HEK293 (cell line): Measurements from ENCODE around the gene CELSR1.

Experiments
- CTCF ChIA-PET: fragments of 350-600 bp; formaldehyde crosslinking; extraction: SDS; loops from one replicate; lab custom pipeline; 2021; ENCODE audit warnings: antibody characterized with exemption; lab: Yijun Ruan, JAX
- POLR2A ChIA-PET: fragments of 300-600 bp; formaldehyde crosslinking; extraction: SDS; loops from one replicate; lab custom pipeline; 2020; ENCODE audit warnings: antibody characterized with exemption, inconsistent platforms; lab: Yijun Ruan, JAX
- H3K27ac ChIP-seq: fragments of 200-500 bp; sonication (Bioruptor generic); 2 replicates; pipeline ENCODE4 v1.5.1; 2014; ENCODE audit warnings: low read depth, low read length, control low read depth, inconsistent platforms; ENCODE audit errors: extremely low read depth
- H3K36me3 ChIP-seq, 2 experiments: fragments of 200-500 bp in 1 of 2; sonication (Bioruptor generic) in 1 of 2; 1 replicate in 1 of 2; 2 replicates in 1 of 2; pipeline ENCODE4 v1.5.1; 2014 to 2017; ENCODE audit warnings: inconsistent platforms in 2 of 2, low read length in 2 of 2; ENCODE audit not compliant: control insufficient read depth in 2 of 2, insufficient read depth in 1 of 2
- H3K4me1 ChIP-seq: fragments of 200-500 bp; sonication (Bioruptor generic); 2 replicates; pipeline ENCODE4 v1.5.1; 2014; ENCODE audit warnings: mild to moderate bottlenecking, low read length, inconsistent platforms; ENCODE audit not compliant: control insufficient read depth, insufficient read depth
- H3K4me3 ChIP-seq: 2 replicates; pipeline ENCODE4 v1.5.1; 2011; ENCODE audit warnings: low read depth, mild to moderate bottlenecking, control low read depth, low read length, moderate library complexity
- H3K9me3 ChIP-seq: fragments of 200-500 bp; sonication (Bioruptor generic); 2 replicates; pipeline ENCODE4 v1.5.1; 2014; ENCODE audit warnings: low read depth, low read length, inconsistent platforms; ENCODE audit not compliant: control insufficient read depth, insufficient read depth
- FEZF1 ChIP-seq: fragments of 450-650 bp; formaldehyde crosslinking; IDR thresholded peaks from 2 replicates; pipeline ENCODE4 v1.5.1; 2016; ENCODE audit warnings: missing biosample characterization, missing genetic modification characterization
- IKZF3 ChIP-seq: fragments of 450-650 bp; IDR thresholded peaks from 2 replicates; pipeline ENCODE4 v1.5.0; 2018; ENCODE audit warnings: missing biosample characterization, mild to moderate bottlenecking, missing genetic modification characterization, moderate library complexity
- KLF16 ChIP-seq: fragments of 450-650 bp; formaldehyde crosslinking; IDR thresholded peaks from 2 replicates; pipeline ENCODE4 v1.5.1; 2017; ENCODE audit warnings: missing biosample characterization, missing genetic modification characterization
- OVOL3 ChIP-seq: fragments of 450-650 bp; formaldehyde crosslinking; IDR thresholded peaks from 2 replicates; pipeline ENCODE4 v1.5.1; 2016; ENCODE audit warnings: missing biosample characterization, missing genetic modification characterization
- REPIN1 ChIP-seq: fragments of 450-650 bp; formaldehyde crosslinking; IDR thresholded peaks from 2 replicates; pipeline ENCODE4 v1.5.1; 2017; ENCODE audit warnings: missing biosample characterization, missing genetic modification characterization, low read depth
- SP7 ChIP-seq: fragments of 450-650 bp; formaldehyde crosslinking; IDR thresholded peaks from 2 replicates; pipeline ENCODE4 v1.5.1; 2016; ENCODE audit warnings: missing biosample characterization, missing genetic modification characterization
- ZBTB17 ChIP-seq: fragments of 450-650 bp; formaldehyde crosslinking; IDR thresholded peaks from 2 replicates; pipeline ENCODE4 v1.5.1; 2016; ENCODE audit warnings: missing biosample characterization, missing genetic modification characterization
- ZBTB7A ChIP-seq: fragments of 450-650 bp; formaldehyde crosslinking; IDR thresholded peaks from 2 replicates; pipeline ENCODE4 v1.5.1; 2016; ENCODE audit warnings: low read depth, missing biosample characterization, missing genetic modification characterization
- ZBTB8A ChIP-seq: fragments of 450-650 bp; formaldehyde crosslinking; IDR thresholded peaks from 2 replicates; pipeline ENCODE4 v1.5.1; 2016; ENCODE audit warnings: missing biosample characterization, missing genetic modification characterization
- ZFHX2 ChIP-seq: fragments of 450-650 bp; formaldehyde crosslinking; conservative IDR thresholded peaks from 2 replicates; pipeline ENCODE4 v1.5.1; 2016; ENCODE audit warnings: missing biosample characterization, missing genetic modification characterization
- ZFP37 ChIP-seq: fragments of 450-650 bp; formaldehyde crosslinking; IDR thresholded peaks from 2 replicates; pipeline ENCODE4 v1.5.1; 2016; ENCODE audit warnings: missing biosample characterization, missing genetic modification characterization
- ZNF140 ChIP-seq: fragments of 450-650 bp; formaldehyde crosslinking; IDR thresholded peaks from 2 replicates; pipeline ENCODE4 v1.5.1; 2016; ENCODE audit warnings: missing biosample characterization, missing genetic modification characterization
- ZNF146 ChIP-seq: fragments of 450-650 bp; formaldehyde crosslinking; IDR thresholded peaks from 2 replicates; pipeline ENCODE4 v1.5.1; 2016; ENCODE audit warnings: missing biosample characterization, missing genetic modification characterization
- ZNF280D ChIP-seq: fragments of 450-650 bp; formaldehyde crosslinking; IDR thresholded peaks from 2 replicates; pipeline ENCODE4 v1.5.1; 2016; ENCODE audit warnings: missing biosample characterization, missing genetic modification characterization
- ZNF292 ChIP-seq: fragments of 450-650 bp; formaldehyde crosslinking; IDR thresholded peaks from 2 replicates; pipeline ENCODE4 v1.5.1; 2016; ENCODE audit warnings: low read depth, missing biosample characterization, missing genetic modification characterization, borderline replicate concordance
- ZNF449 ChIP-seq: fragments of 450-650 bp; formaldehyde crosslinking; IDR thresholded peaks from 2 replicates; pipeline ENCODE4 v1.5.1; 2017; ENCODE audit warnings: missing biosample characterization, mild to moderate bottlenecking, missing genetic modification characterization, moderate library complexity
- ZNF501 ChIP-seq: fragments of 450-650 bp; formaldehyde crosslinking; IDR thresholded peaks from 2 replicates; pipeline ENCODE4 v1.5.1; 2016; ENCODE audit warnings: missing biosample characterization, missing genetic modification characterization
- ZNF529 ChIP-seq: fragments of 450-650 bp; formaldehyde crosslinking; IDR thresholded peaks from 2 replicates; pipeline ENCODE4 v1.5.1; 2017; ENCODE audit warnings: missing genetic modification characterization, missing biosample characterization; ENCODE audit not compliant: insufficient replicate concordance
- ZNF585B ChIP-seq: fragments of 450-650 bp; formaldehyde crosslinking; IDR thresholded peaks from 2 replicates; pipeline ENCODE4 v1.5.1; 2016; ENCODE audit warnings: missing biosample characterization, missing genetic modification characterization
- ZNF600 ChIP-seq: fragments of 450-650 bp; formaldehyde crosslinking; IDR thresholded peaks from 2 replicates; pipeline ENCODE4 v1.5.1; 2016; ENCODE audit warnings: missing biosample characterization, missing genetic modification characterization
- ZNF654 ChIP-seq: fragments of 450-650 bp; formaldehyde crosslinking; IDR thresholded peaks from 2 replicates; pipeline ENCODE4 v1.5.1; 2016; ENCODE audit warnings: low read depth, missing biosample characterization, missing genetic modification characterization
- ZXDB ChIP-seq: fragments of 450-650 bp; formaldehyde crosslinking; IDR thresholded peaks from 2 replicates; pipeline ENCODE4 v1.5.1; 2016; ENCODE audit warnings: missing biosample characterization, missing genetic modification characterization
- TF ChIP-seq, protein P1 (sequence below): fragments of 450-650 bp; formaldehyde crosslinking; IDR thresholded peaks from 2 replicates; pipeline ENCODE4 v1.5.0; 2017; ENCODE audit warnings: missing biosample characterization, missing genetic modification characterization, borderline replicate concordance
- TF ChIP-seq, protein P2 (sequence below): fragments of 450-650 bp; formaldehyde crosslinking; IDR thresholded peaks from 2 replicates; pipeline ENCODE4 v1.5.1; 2016; ENCODE audit warnings: missing biosample characterization, missing genetic modification characterization

CELSR1 gene

GRCh38 chr22:46424496-46424895 lies 112.9 kb downstream of the CELSR1 start:
- H3K4me1 ChIP-seq: no peaks in the 10 kb centered on the region
- H3K4me3 ChIP-seq: no peak overlapping the region
- CTCF ChIA-PET: no interaction called here
- H3K27ac ChIP-seq: no peak overlapping the region
- H3K9me3 ChIP-seq: no peaks in the 10 kb centered on the region
- POLR2A ChIA-PET: no interaction called here
- TF ChIP-seq OVOL3 (tag by site-specific recombination) (no peak), ZFP37 (no peak), ZNF501 (no peak), ZFHX2 (tag by site-specific recombination) (no peak), ZBTB7A (tag by site-specific recombination) (no peak), REPIN1 (tag by site-specific recombination) (no peak), ZNF585B (tag by site-specific recombination) (no peak), ZBTB8A (tag by site-specific recombination) (no peak), FEZF1 (no peak), ZNF280D (no peak), ZNF600 (tag by site-specific recombination) (no peak)
- peaks cover 0 to 6% of the 10 kb centered on the region in 2 experiments; a peak in 2 of 3 replicates for H3K36me3 ChIP-seq

- Histone ChIP-seq H3K4me1 (no peaks in the 10 kb centered on the region), H3K4me3 (no peak overlapping the region), H3K36me3 (peaks cover 0 to 6% of the 10 kb centered on the region in 2 experiments; a peak in 2 of 3 replicates), H3K27ac (no peak overlapping the region), H3K9me3 (no peaks in the 10 kb centered on the region)
- POLR2A ChIA-PET: no interaction called here
- TF ChIP-seq ZNF529 (tag by site-specific recombination) (no peak), IKZF3 (tag by site-specific recombination) (no peak), ZBTB17 (tag by site-specific recombination) (no peak), SP7 (tag by site-specific recombination) (no peak), ZNF654 (tag by site-specific recombination) (no peak)
- CTCF ChIA-PET: interaction anchor here (1.4 kb wide), 1 partner anchor 116 kb away, joined by 3 read pairs; no protein-coding TSS in a partner anchor
These were observed 114.5 kb downstream of the CELSR1 start for GRCh38 chr22:46422896-46423295.

GRCh38 chr22:46421267-46421666 lies 116.2 kb downstream of the CELSR1 start:
- Histone ChIP-seq H3K9me3 (no peaks in the 10 kb centered on the region), H3K4me1 (no peaks in the 10 kb centered on the region), H3K36me3 (peaks cover 0 to under 1% of the 10 kb centered on the region in 2 experiments; a peak in 2 of 3 replicates), H3K4me3 (no peak overlapping the region), H3K27ac (no peak overlapping the region)
- ChIA-PET CTCF (interaction anchor here (0.5 to 1.4 kb wide), 4 partner anchors 51 to 318 kb away, joined by 3 to 4 read pairs (median 3); no protein-coding TSS in a partner anchor), POLR2A (no interaction called here)
- TF ChIP-seq, protein P1, sequence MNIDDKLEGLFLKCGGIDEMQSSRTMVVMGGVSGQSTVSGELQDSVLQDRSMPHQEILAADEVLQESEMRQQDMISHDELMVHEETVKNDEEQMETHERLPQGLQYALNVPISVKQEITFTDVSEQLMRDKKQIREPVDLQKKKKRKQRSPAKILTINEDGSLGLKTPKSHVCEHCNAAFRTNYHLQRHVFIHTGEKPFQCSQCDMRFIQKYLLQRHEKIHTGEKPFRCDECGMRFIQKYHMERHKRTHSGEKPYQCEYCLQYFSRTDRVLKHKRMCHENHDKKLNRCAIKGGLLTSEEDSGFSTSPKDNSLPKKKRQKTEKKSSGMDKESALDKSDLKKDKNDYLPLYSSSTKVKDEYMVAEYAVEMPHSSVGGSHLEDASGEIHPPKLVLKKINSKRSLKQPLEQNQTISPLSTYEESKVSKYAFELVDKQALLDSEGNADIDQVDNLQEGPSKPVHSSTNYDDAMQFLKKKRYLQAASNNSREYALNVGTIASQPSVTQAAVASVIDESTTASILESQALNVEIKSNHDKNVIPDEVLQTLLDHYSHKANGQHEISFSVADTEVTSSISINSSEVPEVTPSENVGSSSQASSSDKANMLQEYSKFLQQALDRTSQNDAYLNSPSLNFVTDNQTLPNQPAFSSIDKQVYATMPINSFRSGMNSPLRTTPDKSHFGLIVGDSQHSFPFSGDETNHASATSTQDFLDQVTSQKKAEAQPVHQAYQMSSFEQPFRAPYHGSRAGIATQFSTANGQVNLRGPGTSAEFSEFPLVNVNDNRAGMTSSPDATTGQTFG (tag by site-specific recombination): no peak
- TF ChIP-seq ZNF449 (tag by site-specific recombination) (no peak), ZXDB (tag by site-specific recombination) (no peak), ZNF140 (tag by site-specific recombination) (no peak), ZNF292 (no peak), KLF16 (tag by site-specific recombination) (no peak), ZNF146 (tag by site-specific recombination) (no peak)
- TF ChIP-seq, protein P2, sequence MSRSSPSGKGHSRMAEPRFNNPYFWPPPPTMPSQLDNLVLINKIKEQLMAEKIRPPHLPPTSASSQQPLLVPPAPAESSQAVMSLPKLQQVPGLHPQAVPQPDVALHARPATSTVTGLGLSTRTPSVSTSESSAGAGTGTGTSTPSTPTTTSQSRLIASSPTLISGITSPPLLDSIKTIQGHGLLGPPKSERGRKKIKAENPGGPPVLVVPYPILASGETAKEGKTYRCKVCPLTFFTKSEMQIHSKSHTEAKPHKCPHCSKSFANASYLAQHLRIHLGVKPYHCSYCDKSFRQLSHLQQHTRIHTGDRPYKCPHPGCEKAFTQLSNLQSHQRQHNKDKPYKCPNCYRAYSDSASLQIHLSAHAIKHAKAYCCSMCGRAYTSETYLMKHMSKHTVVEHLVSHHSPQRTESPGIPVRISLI: no peak
